GM12891 (cell line): Measurements from ENCODE around the gene SLCO2A1.

Experiments used
- POLR2A ChIP-seq: IDR thresholded peaks from 2 replicates; pipeline ENCODE4 v1.6.1; 2011; ENCODE audit warnings: low read depth, low read length, control low read depth
- POLR2AphosphoS5 ChIP-seq: IDR thresholded peaks from 2 replicates; pipeline ENCODE4 v1.6.1; 2011; ENCODE audit warnings: low read depth, low read length, control low read depth

- TF ChIP-seq POLR2AphosphoS5 (no peak), POLR2A (no peak)
These were observed 144.6 kb downstream of the SLCO2A1 start for GRCh38 chr3:133884887-133885711.
